B cell (primary cell): ENCODE results near the gene CC2D2A.

Experiments used
- CTCF ChIP-seq: fragments of 200-600 bp; IDR thresholded peaks from one replicate; pipeline ENCODE4 v1.8.0; 2022; ENCODE audit warnings: antibody characterized with exemption, mild to moderate bottlenecking
- EZH2 ChIP-seq: IDR thresholded peaks from 2 replicates; pipeline ENCODE4 v1.6.1; 2012; ENCODE audit warnings: borderline replicate concordance, low read depth, mild to moderate bottlenecking, moderate library complexity, low read length; ENCODE audit not compliant: insufficient read depth, poor library complexity, severe bottlenecking

- no peak for TF ChIP-seq CTCF
- no peak for TF ChIP-seq EZH2
These were observed 167.1 kb downstream of the CC2D2A start for GRCh38 chr4:15636818-15637217.
